H1 (cell line): Measurements from ENCODE around the gene ANKMY2. TPM values are rescaled to one million over a fixed set of nuclear protein-coding genes. Genes with fewer than 3 reads are reported as not detected.

Experiments used
- CTCF ChIA-PET: fragments of 300-600 bp; sonication (Branson Sonifier 250); formaldehyde crosslinking; loops from one replicate; lab custom pipeline; 2021; ENCODE audit not compliant: partially characterized antibody; lab: Charles Lee
- POLR2A ChIA-PET: fragments of 300-600 bp; sonication (Branson Sonifier 250); formaldehyde crosslinking; loops from one replicate; lab custom pipeline; 2021; ENCODE audit warnings: inconsistent platforms; ENCODE audit not compliant: partially characterized antibody; lab: Charles Lee
- DNase-seq, 2 experiments: peaks; one replicate each; pipeline versions ENCODE4 v3.0.0 to v3.0.0-alpha.2; 2010 to 2022; ENCODE audit warnings: low spot score in 2 of 2, low read depth in 1 of 2, mixed read lengths in 1 of 2
- FAIRE-seq: peaks from 2 replicates; lab custom pipeline; 2011; peaks lifted over from hg19 to GRCh38; lab: Jason Lieb, UNC
- H2AFZ ChIP-seq: 2 replicates; pipeline ENCODE4 v1.8.1; 2012; ENCODE audit warnings: low read length, inconsistent platforms
- H2AK5ac ChIP-seq: 2 replicates; pipeline ENCODE4 v1.6.1; 2013; ENCODE audit warnings: low read depth, low read length
- H2BK120ac ChIP-seq: replicated peaks from 2 replicates; pipeline ENCODE3; 2013; ENCODE audit warnings: low read depth, low read length, inconsistent platforms
- H2BK12ac ChIP-seq: 2 replicates; pipeline ENCODE4 v1.6.1; 2013; ENCODE audit warnings: low read depth, low read length
- H2BK15ac ChIP-seq: 2 replicates; pipeline ENCODE4 v1.6.1; 2013; ENCODE audit warnings: low read length
- H2BK20ac ChIP-seq: 2 replicates; pipeline ENCODE4 v1.6.1; 2013; ENCODE audit warnings: low read length
- H2BK5ac ChIP-seq: 2 replicates; pipeline ENCODE4 v1.6.1; 2013; ENCODE audit warnings: low read depth, low read length
- H3K14ac ChIP-seq: 2 replicates; pipeline ENCODE4 v1.6.1; 2013; ENCODE audit warnings: inconsistent platforms; ENCODE audit not compliant: insufficient read length
- H3K18ac ChIP-seq: 2 replicates; pipeline ENCODE4 v1.6.1; 2013; ENCODE audit warnings: low read length; ENCODE audit errors: extremely low read depth
- H3K23ac ChIP-seq: 2 replicates; pipeline ENCODE4 v1.6.1; 2013; ENCODE audit warnings: inconsistent platforms; ENCODE audit not compliant: insufficient read length
- H3K23me2 ChIP-seq: 2 replicates; pipeline ENCODE4 v1.6.1; 2013; ENCODE audit warnings: low read depth, low read length
- H3K27ac ChIP-seq: 2 replicates; pipeline ENCODE4 v1.6.1; 2011; ENCODE audit warnings: low read depth, low read length, inconsistent platforms
- H3K27me3 ChIP-seq, 4 experiments: replicated peaks in 1 of 4; 1 replicate in 1 of 4; 2 replicates in 3 of 4; pipeline versions ENCODE4 v1.6.1 to v1.8.1; 2011 to 2013; ENCODE audit warnings: low read length in 3 of 4, mild to moderate bottlenecking in 3 of 4, inconsistent platforms in 2 of 4, mixed read lengths in 2 of 4, moderate library complexity in 1 of 4; ENCODE audit not compliant: control insufficient read depth in 3 of 4, insufficient read depth in 3 of 4; ENCODE audit errors: extremely low read depth in 1 of 4
- H3K36me3 ChIP-seq, 4 experiments: 2 replicates each; pipeline versions ENCODE4 v1.6.1 to v1.8.1; 2011 to 2013; ENCODE audit warnings: mild to moderate bottlenecking in 4 of 4, low read length in 3 of 4, moderate library complexity in 2 of 4, control low read depth in 1 of 4, inconsistent platforms in 1 of 4; ENCODE audit not compliant: insufficient read depth in 4 of 4, control insufficient read depth in 2 of 4
- H3K4ac ChIP-seq: replicated peaks from 2 replicates; pipeline ENCODE3; 2013; ENCODE audit warnings: low read length, low read depth, mixed read lengths, inconsistent platforms; ENCODE audit not compliant: insufficient read length
- H3K4me1 ChIP-seq, 4 experiments: replicated peaks in 1 of 4; 1 replicate in 1 of 4; 2 replicates in 3 of 4; pipeline versions ENCODE4 v1.6.1 to v1.8.1; 2011 to 2013; ENCODE audit warnings: low read length in 3 of 4, inconsistent platforms in 2 of 4, mixed read lengths in 1 of 4; ENCODE audit not compliant: insufficient read depth in 4 of 4, control insufficient read depth in 3 of 4
- H3K4me2 ChIP-seq, 2 experiments: 2 replicates each; pipeline versions ENCODE4 v1.6.1 to v1.8.1; 2011 to 2013; ENCODE audit warnings: low read depth in 2 of 2, low read length in 2 of 2, control low read depth in 1 of 2, inconsistent platforms in 1 of 2, mild to moderate bottlenecking in 1 of 2; ENCODE audit not compliant: insufficient read depth in 1 of 2
- H3K4me3 ChIP-seq, 4 experiments: fragments of 200-600, 300-600 bp in 1 of 4; sonication (generic), shearing (Covaris generic), sonication (Bioruptor Twin) in 1 of 4; 2 replicates each; pipeline versions ENCODE4 v1.5.1 to v1.8.1; 2011 to 2016; ENCODE audit warnings: low read length in 4 of 4, low read depth in 3 of 4, control low read depth in 2 of 4, inconsistent platforms in 2 of 4, mild to moderate bottlenecking in 2 of 4, mixed read lengths in 1 of 4, moderate library complexity in 1 of 4; ENCODE audit not compliant: insufficient read depth in 2 of 4; ENCODE audit errors: extremely low read depth in 1 of 4
- H3K56ac ChIP-seq: replicated peaks from 2 replicates; pipeline ENCODE3; 2013; ENCODE audit warnings: low read depth, mild to moderate bottlenecking, mixed read lengths, low read length, inconsistent platforms; ENCODE audit not compliant: insufficient read length
- H3K79me1 ChIP-seq: 2 replicates; pipeline ENCODE4 v1.6.1; 2013; ENCODE audit warnings: low read depth, low read length, control low read depth
- H3K79me2 ChIP-seq, 2 experiments: 2 replicates each; pipeline versions ENCODE4 v1.6.1 to v1.8.1; 2012 to 2013; ENCODE audit warnings: low read length in 2 of 2, mild to moderate bottlenecking in 2 of 2, inconsistent platforms in 1 of 2; ENCODE audit not compliant: insufficient read depth in 2 of 2, control insufficient read depth in 1 of 2
- H3K9ac ChIP-seq, 4 experiments: replicated peaks in 1 of 4; 1 replicate in 1 of 4; 2 replicates in 3 of 4; pipeline versions ENCODE4 v1.6.1 to v1.8.1; 2011 to 2013; ENCODE audit warnings: low read depth in 3 of 4, low read length in 3 of 4, control low read depth in 2 of 4, mild to moderate bottlenecking in 2 of 4, moderate library complexity in 2 of 4, inconsistent platforms in 1 of 4; ENCODE audit errors: extremely low read depth in 1 of 4
- H3K9me3 ChIP-seq, 2 experiments: 2 replicates each; pipeline versions ENCODE4 v1.6.1 to v1.8.1; 2012 to 2013; ENCODE audit warnings: mild to moderate bottlenecking in 2 of 2, moderate library complexity in 2 of 2, control low read depth in 1 of 2, inconsistent platforms in 1 of 2, low read depth in 1 of 2, low read length in 1 of 2, mixed read lengths in 1 of 2; ENCODE audit not compliant: insufficient read depth in 2 of 2
- H4K20me1 ChIP-seq, 2 experiments: replicated peaks in 1 of 2; 2 replicates each; pipeline versions ENCODE3 to v1.8.1; 2011 to 2013; ENCODE audit warnings: inconsistent platforms in 2 of 2, low read length in 2 of 2, mild to moderate bottlenecking in 1 of 2; ENCODE audit not compliant: insufficient read depth in 2 of 2, control insufficient read depth in 1 of 2
- H4K5ac ChIP-seq: 2 replicates; pipeline ENCODE4 v1.6.1; 2013; ENCODE audit warnings: low read length, low read depth, mixed read lengths, inconsistent platforms; ENCODE audit not compliant: insufficient read length
- H4K8ac ChIP-seq: 2 replicates; pipeline ENCODE4 v1.8.0; 2013; ENCODE audit warnings: mild to moderate bottlenecking, moderate library complexity, low read length, inconsistent platforms; ENCODE audit not compliant: insufficient read depth; ENCODE audit errors: extremely low read depth
- H4K91ac ChIP-seq: replicated peaks from 2 replicates; pipeline ENCODE3; 2013; ENCODE audit warnings: low read length, mixed read lengths, inconsistent platforms; ENCODE audit not compliant: insufficient read length
- MAFK ChIP-seq: IDR thresholded peaks from 2 replicates; pipeline ENCODE4 v1.6.1; 2012; ENCODE audit warnings: low read depth, mild to moderate bottlenecking, improper control_type of control experiment, low read length
- YY1 ChIP-seq: IDR thresholded peaks from 2 replicates; pipeline ENCODE4 v1.6.1; 2011; ENCODE audit warnings: low read depth, mild to moderate bottlenecking, low read length
- WGBS, 2 experiments: shearing (Covaris generic) in 1 of 2; methylation state at CpG; one replicate each; pipeline versions ENCODE4 v1.1.6 to v1.1.7; 2013 to 2015; ENCODE audit warnings: low lambda C conversion rate in 2 of 2, mixed read lengths in 2 of 2, inconsistent platforms in 1 of 2, low coverage in 1 of 2, missing lambda C conversion rate in 1 of 2; ENCODE audit not compliant: insufficient replicate concordance in 2 of 2, insufficient coverage in 1 of 2, insufficient read length in 1 of 2; ENCODE audit errors: extremely low coverage in 1 of 2, missing lambda C conversion rate in 1 of 2; 5-methylcytosine and 5-hydroxymethylcytosine counted together
- polyA plus RNA-seq, 7 experiments: library from polyadenylated mRNA; depleted of rRNA in 3 of 7; stranded (reverse) in 5 of 7; unstranded in 2 of 7; fragments of >200 nt in 5 of 7; fragments of 200-250 nt in 2 of 7; gene quantifications; 1 replicate in 5 of 7; 2 replicates in 1 of 7; 4 replicates in 1 of 7; pipeline versions ENCODE4 v1.2.1 to v1.2.3, GENCODE V29; 2011 to 2013; ENCODE audit warnings: missing spikeins in 2 of 7, mixed read lengths in 2 of 7
- total RNA-seq: library from RNA; stranded (reverse); fragmentation: NEBNext Ultra II Directional; extraction: Animal tissue kit (Norgen Biotek cat#: 25700); gene quantifications from 2 replicates; pipeline ENCODE4 v1.2.1, GENCODE V29; 2021

The ANKMY2 gene
- total and polyA plus RNA-seq, 2 of the 8 experiments (the other 6 are each of a cell fraction or from before 2014, with no cell fraction given), result 5.2 to 9.3 TPM

- Histone ChIP-seq H2BK5ac (no peak overlapping the region), H2BK12ac (no peak overlapping the region; the same call in 1 of the 2 replicates), H2BK15ac (no peak overlapping the region), H3K27me3 (no peaks in the 10 kb centered on the region), H3K79me2 (peaks cover 0 to 48% of the 10 kb centered on the region in 2 experiments; a peak in 2 of 4 replicates), H3K4me1 (peaks cover 0 to 13% (median 5%) of the 10 kb centered on the region in 4 experiments; a peak in 4 of 7 replicates), H3K4me2 (no peak overlapping the region), H3K79me1 (0 out of 2 replicates have a peak, but pooled peaks cover 2% of the 10 kb centered on the region), H3K4me3 (no peak overlapping the region), H2AFZ (no peak overlapping the region), H2AK5ac (no peak overlapping the region), H3K4ac (no peak overlapping the region), H4K5ac (peak overlapping the region; percentile 34), H3K56ac (peak overlapping the region; percentile 47), H4K8ac (no peak overlapping the region), H3K9me3 (no peaks in the 10 kb centered on the region), H3K9ac (no peak overlapping the region), H3K18ac (no peak overlapping the region), H4K91ac (no peak overlapping the region), H4K20me1 (peaks cover 0 to 2% of the 10 kb centered on the region in 2 experiments), H3K14ac (no peak overlapping the region), H3K23ac (no peak overlapping the region), H3K23me2 (no peaks in the 10 kb centered on the region), H2BK120ac (no peak overlapping the region), H3K27ac (0 out of 2 replicates have a peak overlapping the region, but pooled peaks have one; percentile 14), H3K36me3 (peaks cover 0 to 25% (median 1%) of the 10 kb centered on the region in 4 experiments; a peak in 5 of 8 replicates), H2BK20ac (no peak overlapping the region)
- POLR2A ChIA-PET, result interaction anchor here (1.3 kb wide), 1 partner anchor 24 kb away, joined by 6 read pairs; the partner anchor contains the start of genes ANKMY2 and BZW2
- no peak for DNase-seq
- TF ChIP-seq MAFK, result peak; percentile 56
- TF ChIP-seq YY1, result no peak
- WGBS, 2 experiments, result 80% methylated on average over 4 of the region's 4 CpGs; no CpG with 5 or more reads in 1 of the 2 experiments
- CTCF ChIA-PET, result interaction anchor here (0.5 to 1.6 kb wide), 3 partner anchors 8 to 27 kb away, joined by 3 to 5 read pairs (median 4); no protein-coding TSS in a partner anchor
- peak; percentile 45 for FAIRE-seq
Measured at GRCh38 chr7:16670731-16671344, 25.3 kb upstream of the ANKMY2 start.
